Measurements from ENCODE around the gene PQBP1.

Gene PQBP1

DNA sequence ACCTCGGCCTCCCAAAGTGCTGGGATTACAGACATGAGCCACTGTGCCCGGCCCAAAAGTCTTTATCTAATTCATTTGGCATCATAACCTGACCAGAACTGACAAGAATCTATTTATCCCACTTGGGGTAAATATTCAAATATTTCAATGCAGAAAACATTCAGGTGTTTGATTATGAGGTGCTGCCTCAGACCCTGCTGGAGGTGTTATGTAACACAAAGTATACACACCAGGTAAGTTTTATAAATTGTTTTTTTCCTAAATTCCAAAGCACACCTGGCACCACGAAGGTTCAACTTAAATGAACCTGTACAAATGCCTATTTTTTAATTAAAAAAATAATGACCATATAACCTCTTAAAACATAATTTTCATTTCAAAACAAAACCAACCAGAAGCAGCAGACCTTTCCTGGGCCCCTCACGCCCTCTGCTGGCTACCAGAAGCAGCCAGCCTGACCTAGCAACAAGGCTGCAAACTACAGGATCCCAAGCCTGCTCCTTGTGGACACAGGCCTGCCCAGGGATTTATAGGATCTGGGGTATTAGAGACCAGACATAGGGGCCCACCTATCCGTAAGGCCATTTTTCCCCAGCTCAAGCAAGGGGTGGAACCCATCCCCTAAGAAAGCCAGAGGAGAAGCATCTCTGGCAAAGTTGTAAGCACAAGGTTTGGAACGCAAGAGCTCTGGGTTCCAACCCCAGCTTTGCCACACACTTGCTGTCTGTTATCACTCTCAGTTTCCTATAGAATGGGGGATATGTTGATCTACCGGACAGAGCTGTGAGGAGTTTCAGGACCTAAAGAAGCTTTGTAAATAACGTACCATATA lies 48.0 kb downstream of the PQBP1 start:
- H3K4me3 ChIP-seq (ENCODE audit: low read depth, low read length): no peak overlapping the region
- DNase-seq (ENCODE audit: low read depth): no peak

DNA sequence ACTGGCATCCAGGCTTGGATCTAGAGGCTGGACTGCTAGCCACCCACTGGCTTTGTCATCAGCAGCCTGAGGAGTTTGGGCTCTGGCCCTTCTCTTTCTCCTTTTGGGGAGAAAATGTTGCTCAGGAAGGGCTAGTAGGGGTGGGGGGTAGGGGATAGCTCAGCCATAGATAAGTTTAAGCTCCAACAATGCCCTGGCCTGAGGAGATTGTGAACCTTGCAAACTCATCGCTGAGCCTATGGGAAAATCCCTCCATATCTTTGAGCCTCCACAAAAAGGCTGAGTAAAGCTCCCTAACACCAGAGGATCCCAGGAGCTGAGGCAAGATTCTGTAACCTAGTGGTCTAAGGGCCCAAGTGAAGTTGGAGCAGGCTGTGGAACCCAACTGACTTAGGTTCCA lies 50.9 kb downstream of the PQBP1 start:
- no peak overlapping the region for H3K4me3 ChIP-seq (ENCODE audit: low read depth, low read length)
- DNase-seq (ENCODE audit: low read depth): no peak

Measured in skeletal muscle cell (primary cell).